DOHH2 (cell line): ENCODE results near the gene SMCO4.

Experiments used
- H3F3A ChIP-seq: fragments of 200-600 bp; sonication (generic), shearing (Covaris generic); 2 replicates; pipeline ENCODE4 v1.6.0; 2016; ENCODE audit warnings: antibody characterized with exemption, mild to moderate bottlenecking; ENCODE audit not compliant: control insufficient read depth, insufficient read depth
- H3K27ac ChIP-seq: fragments of 200-600 bp; sonication (generic); 2 replicates; pipeline ENCODE4 v1.5.1; 2014; ENCODE audit warnings: low read depth, mild to moderate bottlenecking, low read length, moderate library complexity
- H3K27me3 ChIP-seq: fragments of 200-600 bp; sonication (generic); 2 replicates; pipeline ENCODE4 v1.6.1; 2014; ENCODE audit warnings: mild to moderate bottlenecking, low read length, mixed read lengths; ENCODE audit not compliant: control insufficient read depth
- H3K36me3 ChIP-seq: fragments of 200-600 bp; sonication (generic); 2 replicates; pipeline ENCODE4 v1.6.1; 2014; ENCODE audit warnings: mild to moderate bottlenecking, low read length, moderate library complexity, mixed read lengths; ENCODE audit not compliant: control insufficient read depth
- H3K4me1 ChIP-seq: fragments of 200-600 bp; sonication (generic); 2 replicates; pipeline ENCODE4 v1.6.1; 2014; ENCODE audit warnings: mild to moderate bottlenecking, low read length, mixed read lengths; ENCODE audit not compliant: control insufficient read depth
- H3K4me2 ChIP-seq: fragments of 200-600 bp; sonication (generic); 2 replicates; pipeline ENCODE4 v1.6.0; 2014; ENCODE audit warnings: mild to moderate bottlenecking, low read length, moderate library complexity
- H3K4me3 ChIP-seq: fragments of 200-600 bp; sonication (generic); 2 replicates; pipeline ENCODE4 v1.5.1; 2014; ENCODE audit warnings: mild to moderate bottlenecking, low read length, mixed read lengths
- H3K79me2 ChIP-seq: fragments of 200-600 bp; sonication (generic); 2 replicates; pipeline ENCODE4 v1.6.1; 2014; ENCODE audit warnings: mild to moderate bottlenecking, low read length, mixed read lengths; ENCODE audit not compliant: control insufficient read depth
- H3K9me2 ChIP-seq: fragments of 200-600 bp; sonication (generic); replicated peaks from 2 replicates; pipeline ENCODE4 v1.6.1; 2014; ENCODE audit warnings: mild to moderate bottlenecking, low read length, mixed read lengths; ENCODE audit not compliant: control insufficient read depth
- H3K9me3 ChIP-seq: fragments of 200-600 bp; sonication (generic); 2 replicates; pipeline ENCODE4 v1.6.1; 2014; ENCODE audit warnings: antibody characterized with exemption, low read length, mixed read lengths; ENCODE audit not compliant: control insufficient read depth, insufficient read depth
- H4K20me1 ChIP-seq: fragments of 200-600 bp; sonication (generic); 2 replicates; pipeline ENCODE4 v1.6.0; 2014; ENCODE audit warnings: low read depth, mild to moderate bottlenecking, antibody characterized with exemption, low read length, moderate library complexity; ENCODE audit not compliant: control insufficient read depth, insufficient read depth
- EZH2phosphoT487 ChIP-seq: fragments of 200-600 bp; sonication (generic); IDR thresholded peaks from 2 replicates; pipeline ENCODE4 v1.6.1; 2017; ENCODE audit warnings: borderline replicate concordance, mild to moderate bottlenecking, antibody characterized with exemption, low read length, moderate library complexity, mixed read lengths
- TF ChIP-seq, protein P1 (sequence below): fragments of 200-600 bp; sonication (generic); IDR thresholded peaks from one replicate; pipeline ENCODE4 v1.5.1; 2014; ENCODE audit warnings: antibody characterized with exemption, mild to moderate bottlenecking, low read depth, low read length; ENCODE audit not compliant: poor library complexity, severe bottlenecking

SMCO4 gene

DNA sequence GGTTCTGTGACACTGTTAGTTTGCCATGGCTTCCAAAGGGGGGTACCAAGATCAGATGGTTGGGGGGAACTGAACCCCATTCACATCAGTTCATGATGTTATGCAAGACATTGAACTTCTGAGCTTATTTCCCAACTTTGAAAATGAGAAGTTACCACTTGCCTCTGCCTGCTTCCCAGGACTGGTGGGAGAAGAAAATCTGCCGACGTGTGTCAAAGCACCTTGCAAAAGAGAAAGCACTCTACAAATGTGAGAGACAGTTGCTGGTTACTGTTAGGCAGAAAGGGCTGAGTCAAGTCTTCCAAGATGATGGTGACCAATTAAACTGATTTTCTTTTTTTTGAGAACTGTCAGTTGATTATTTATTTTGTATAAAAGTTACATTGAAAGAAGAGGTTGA lies 45.6 kb downstream of the SMCO4 start:
- H3K9me2 ChIP-seq, result no peaks in the 10 kb centered on the region
- H3K27me3 ChIP-seq, result no peaks in the 10 kb centered on the region
- no peak overlapping the region for H3K4me2 ChIP-seq
- no peaks in the 10 kb centered on the region for H3K9me3 ChIP-seq
- H3K27ac ChIP-seq, result no peak overlapping the region
- H4K20me1 ChIP-seq, result no peaks in the 10 kb centered on the region
- TF ChIP-seq, protein P1, sequence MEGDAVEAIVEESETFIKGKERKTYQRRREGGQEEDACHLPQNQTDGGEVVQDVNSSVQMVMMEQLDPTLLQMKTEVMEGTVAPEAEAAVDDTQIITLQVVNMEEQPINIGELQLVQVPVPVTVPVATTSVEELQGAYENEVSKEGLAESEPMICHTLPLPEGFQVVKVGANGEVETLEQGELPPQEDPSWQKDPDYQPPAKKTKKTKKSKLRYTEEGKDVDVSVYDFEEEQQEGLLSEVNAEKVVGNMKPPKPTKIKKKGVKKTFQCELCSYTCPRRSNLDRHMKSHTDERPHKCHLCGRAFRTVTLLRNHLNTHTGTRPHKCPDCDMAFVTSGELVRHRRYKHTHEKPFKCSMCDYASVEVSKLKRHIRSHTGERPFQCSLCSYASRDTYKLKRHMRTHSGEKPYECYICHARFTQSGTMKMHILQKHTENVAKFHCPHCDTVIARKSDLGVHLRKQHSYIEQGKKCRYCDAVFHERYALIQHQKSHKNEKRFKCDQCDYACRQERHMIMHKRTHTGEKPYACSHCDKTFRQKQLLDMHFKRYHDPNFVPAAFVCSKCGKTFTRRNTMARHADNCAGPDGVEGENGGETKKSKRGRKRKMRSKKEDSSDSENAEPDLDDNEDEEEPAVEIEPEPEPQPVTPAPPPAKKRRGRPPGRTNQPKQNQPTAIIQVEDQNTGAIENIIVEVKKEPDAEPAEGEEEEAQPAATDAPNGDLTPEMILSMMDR, result no peak
- no peak for TF ChIP-seq EZH2phosphoT487
- no peaks in the 10 kb centered on the region for H3K4me1 ChIP-seq
- H3K79me2 ChIP-seq, result no peaks in the 10 kb centered on the region
- H3K4me3 ChIP-seq, result no peak overlapping the region
- H3F3A ChIP-seq, result no peaks in the 10 kb centered on the region
- no peaks in the 10 kb centered on the region for H3K36me3 ChIP-seq

DNA sequence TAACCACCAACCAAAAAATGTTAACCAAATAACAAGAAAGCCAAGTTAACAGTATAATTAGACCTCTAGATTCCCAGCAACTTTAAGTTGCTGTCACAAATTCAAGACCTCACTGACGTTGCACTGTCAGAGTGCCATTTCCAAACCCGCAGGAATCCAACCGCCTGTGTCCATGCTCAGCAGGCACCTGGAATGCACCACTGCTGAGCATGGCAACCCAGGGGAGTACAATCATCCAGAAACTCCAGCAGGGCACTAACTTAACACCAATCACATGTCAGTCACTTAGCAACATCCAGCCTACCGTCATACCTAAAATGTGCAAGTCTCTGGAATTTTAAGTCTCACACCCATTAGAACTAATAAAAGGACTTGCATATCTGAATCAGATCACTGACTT lies 48.8 kb downstream of the SMCO4 start:
- Histone ChIP-seq H3K27me3 (no peaks in the 10 kb centered on the region), H3K36me3 (no peaks in the 10 kb centered on the region), H4K20me1 (no peaks in the 10 kb centered on the region), H3K9me3 (no peaks in the 10 kb centered on the region), H3K4me3 (no peak overlapping the region), H3F3A (no peaks in the 10 kb centered on the region), H3K9me2 (no peaks in the 10 kb centered on the region), H3K79me2 (no peaks in the 10 kb centered on the region), H3K4me2 (no peak overlapping the region), H3K4me1 (no peaks in the 10 kb centered on the region), H3K27ac (no peak overlapping the region)
- TF ChIP-seq, protein P1, result no peak
- TF ChIP-seq EZH2phosphoT487, result no peak

DNA sequence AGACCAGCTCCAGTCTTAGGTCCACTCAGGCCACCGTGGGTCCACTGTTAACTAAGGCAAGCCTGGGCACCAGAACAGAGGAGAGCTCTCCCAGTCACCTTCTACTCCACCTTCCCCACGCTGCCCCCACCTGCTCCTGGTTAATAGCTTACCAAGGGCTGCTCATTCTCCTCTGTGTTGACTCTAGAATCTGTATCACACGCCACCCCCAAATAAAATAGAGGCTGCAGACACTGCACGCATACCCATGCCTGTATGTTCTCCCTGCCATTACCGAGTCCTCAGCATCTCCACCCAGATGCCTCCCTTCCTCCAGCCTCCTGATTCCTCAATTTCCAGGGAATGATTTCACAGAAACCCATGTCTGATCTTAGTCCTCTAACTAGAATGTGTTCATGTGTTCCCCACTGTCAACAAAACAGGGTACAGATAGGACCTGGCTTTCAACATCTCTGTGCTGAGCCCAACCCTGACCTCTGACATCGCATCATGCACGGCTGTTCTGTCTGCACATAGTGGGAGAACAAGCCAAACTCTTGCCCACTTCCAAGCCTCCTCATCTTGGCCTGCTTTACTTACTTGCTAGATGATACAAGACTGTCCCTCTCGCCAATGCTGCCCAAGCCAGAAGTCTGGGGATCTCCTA lies 49.8 kb downstream of the SMCO4 start:
- Histone ChIP-seq H3K79me2 (no peaks in the 10 kb centered on the region), H4K20me1 (no peaks in the 10 kb centered on the region), H3K9me3 (no peaks in the 10 kb centered on the region), H3K9me2 (no peaks in the 10 kb centered on the region), H3K36me3 (no peaks in the 10 kb centered on the region), H3K27me3 (no peaks in the 10 kb centered on the region), H3K4me1 (no peaks in the 10 kb centered on the region), H3F3A (no peaks in the 10 kb centered on the region), H3K4me3 (no peak overlapping the region), H3K27ac (no peak overlapping the region), H3K4me2 (no peak overlapping the region)
- TF ChIP-seq EZH2phosphoT487, result no peak
- TF ChIP-seq, protein P1, result no peak
